ENCODE results near the gene LRSAM1.
A peak's percentile ranks its signal among the peaks of the same experiment; 100 is the strongest.

The LRSAM1 gene

GRCh38 chr9:127528422-127529251, 77.3 kb downstream of the LRSAM1 start:
- H3K27ac ChIP-seq (ENCODE audit: low read length) = peak overlapping the region; percentile 75
- H3K27me3 ChIP-seq (ENCODE audit: control insufficient read depth in 1 of 2, insufficient read depth in 2 of 2, low read length in 2 of 2) = no peaks in the 10 kb centered on the region
- peaks cover 23 to 32% of the 10 kb centered on the region in 2 donors for H3K36me3 ChIP-seq (ENCODE audit: control insufficient read depth in 2 of 2, insufficient read depth in 2 of 2, low read length in 2 of 2)
- peaks cover 0 to 7% of the 10 kb centered on the region in 2 donors for H3K9me3 ChIP-seq (ENCODE audit: control insufficient read depth in 2 of 2, low read length in 2 of 2)
- H3K4me3 ChIP-seq (ENCODE audit: low read length in 2 of 2) = peak overlapping the region in 1 of 2 donors; percentile 8
- peaks cover 24% of the 10 kb centered on the region for H3K4me1 ChIP-seq (ENCODE audit: control insufficient read depth, insufficient read depth, low read length)
- peak overlapping the region in 1 of 2 donors; percentile 29 for H3K9ac ChIP-seq (ENCODE audit: low read length in 2 of 2)

GRCh38 chr9:127529671-127530070, 78.4 kb downstream of the LRSAM1 start:
- Histone ChIP-seq H3K9ac (ENCODE audit: low read length in 2 of 2) (no peak overlapping the region), H3K36me3 (ENCODE audit: control insufficient read depth in 2 of 2, insufficient read depth in 2 of 2, low read length in 2 of 2) (peaks cover 13 to 23% of the 10 kb centered on the region in 2 donors), H3K27ac (ENCODE audit: low read length) (peak overlapping the region; percentile 75)

GRCh38 chr9:127530206-127530941, 79.1 kb downstream of the LRSAM1 start:
- Histone ChIP-seq H3K9me3 (ENCODE audit: control insufficient read depth in 2 of 2, low read length in 2 of 2) (peaks cover 0 to 5% of the 10 kb centered on the region in 2 donors), H3K9ac (ENCODE audit: low read length in 2 of 2) (no peak overlapping the region), H3K27ac (ENCODE audit: low read length) (peak overlapping the region; percentile 24), H3K27me3 (ENCODE audit: control insufficient read depth in 1 of 2, insufficient read depth in 2 of 2, low read length in 2 of 2) (no peaks in the 10 kb centered on the region), H3K4me1 (ENCODE audit: control insufficient read depth, insufficient read depth, low read length) (peaks cover 28% of the 10 kb centered on the region), H3K4me3 (ENCODE audit: low read length in 2 of 2) (no peak overlapping the region), H3K36me3 (ENCODE audit: control insufficient read depth in 2 of 2, insufficient read depth in 2 of 2, low read length in 2 of 2) (peaks cover 7 to 16% of the 10 kb centered on the region in 2 donors)

More at GRCh38 chr9:127529671-127530070, 78.4 kb downstream of the LRSAM1 start:
- H3K27me3 ChIP-seq (ENCODE audit: control insufficient read depth in 1 of 2, insufficient read depth in 2 of 2, low read length in 2 of 2) = no peaks in the 10 kb centered on the region
- H3K9me3 ChIP-seq (ENCODE audit: control insufficient read depth in 2 of 2, low read length in 2 of 2) = peaks cover 0 to 5% of the 10 kb centered on the region in 2 donors
- H3K4me3 ChIP-seq (ENCODE audit: low read length in 2 of 2) = no peak overlapping the region
- peaks cover 22% of the 10 kb centered on the region for H3K4me1 ChIP-seq (ENCODE audit: control insufficient read depth, insufficient read depth, low read length)

GRCh38 chr9:127531676-127532075, 80.4 kb downstream of the LRSAM1 start:
- Histone ChIP-seq H3K4me3 (ENCODE audit: low read length in 2 of 2) (no peak overlapping the region), H3K4me1 (ENCODE audit: control insufficient read depth, insufficient read depth, low read length) (peaks cover 41% of the 10 kb centered on the region), H3K9ac (ENCODE audit: low read length in 2 of 2) (no peak overlapping the region), H3K36me3 (ENCODE audit: control insufficient read depth in 2 of 2, insufficient read depth in 2 of 2, low read length in 2 of 2) (peaks cover 5 to 7% of the 10 kb centered on the region in 2 donors), H3K27ac (ENCODE audit: low read length) (no peak overlapping the region), H3K27me3 (ENCODE audit: control insufficient read depth in 1 of 2, insufficient read depth in 2 of 2, low read length in 2 of 2) (no peaks in the 10 kb centered on the region), H3K9me3 (ENCODE audit: control insufficient read depth in 2 of 2, low read length in 2 of 2) (no peaks in the 10 kb centered on the region)

- Histone ChIP-seq H3K9me3 (ENCODE audit: control insufficient read depth in 2 of 2, low read length in 2 of 2) (no peaks in the 10 kb centered on the region), H3K27ac (ENCODE audit: low read length) (no peak overlapping the region), H3K27me3 (ENCODE audit: control insufficient read depth in 1 of 2, insufficient read depth in 2 of 2, low read length in 2 of 2) (no peaks in the 10 kb centered on the region), H3K36me3 (ENCODE audit: control insufficient read depth in 2 of 2, insufficient read depth in 2 of 2, low read length in 2 of 2) (peaks cover 5 to 6% of the 10 kb centered on the region in 2 donors), H3K4me3 (ENCODE audit: low read length in 2 of 2) (no peak overlapping the region), H3K4me1 (ENCODE audit: control insufficient read depth, insufficient read depth, low read length) (peaks cover 43% of the 10 kb centered on the region), H3K9ac (ENCODE audit: low read length in 2 of 2) (no peak overlapping the region)
Measured at GRCh38 chr9:127534250-127534906, 83.1 kb downstream of the LRSAM1 start.

- H3K4me3 ChIP-seq (ENCODE audit: low read length in 2 of 2) = no peak overlapping the region
- no peaks in the 10 kb centered on the region for H3K9me3 ChIP-seq (ENCODE audit: control insufficient read depth in 2 of 2, low read length in 2 of 2)
- no peaks in the 10 kb centered on the region for H3K27me3 ChIP-seq (ENCODE audit: control insufficient read depth in 1 of 2, insufficient read depth in 2 of 2, low read length in 2 of 2)
- peaks cover 5 to 6% of the 10 kb centered on the region in 2 donors for H3K36me3 ChIP-seq (ENCODE audit: control insufficient read depth in 2 of 2, insufficient read depth in 2 of 2, low read length in 2 of 2)
- H3K9ac ChIP-seq (ENCODE audit: low read length in 2 of 2) = no peak overlapping the region
- peaks cover 48% of the 10 kb centered on the region for H3K4me1 ChIP-seq (ENCODE audit: control insufficient read depth, insufficient read depth, low read length)
- peak overlapping the region; percentile 31 for H3K27ac ChIP-seq (ENCODE audit: low read length)
Measured at GRCh38 chr9:127534931-127535330, 83.6 kb downstream of the LRSAM1 start.

- H3K9ac ChIP-seq (ENCODE audit: low read length in 2 of 2) = no peak overlapping the region
- H3K36me3 ChIP-seq (ENCODE audit: control insufficient read depth in 2 of 2, insufficient read depth in 2 of 2, low read length in 2 of 2) = peaks cover 3 to 5% of the 10 kb centered on the region in 2 donors
- H3K4me1 ChIP-seq (ENCODE audit: control insufficient read depth, insufficient read depth, low read length) = peaks cover 52% of the 10 kb centered on the region
Measured at GRCh38 chr9:127535396-127535795, 84.1 kb downstream of the LRSAM1 start.

GRCh38 chr9:127535834-127536233, 84.5 kb downstream of the LRSAM1 start:
- Histone ChIP-seq H3K9ac (ENCODE audit: low read length in 2 of 2) (no peak overlapping the region), H3K9me3 (ENCODE audit: control insufficient read depth in 2 of 2, low read length in 2 of 2) (no peaks in the 10 kb centered on the region), H3K36me3 (ENCODE audit: control insufficient read depth in 2 of 2, insufficient read depth in 2 of 2, low read length in 2 of 2) (peaks cover 0 to under 1% of the 10 kb centered on the region in 2 donors), H3K27me3 (ENCODE audit: control insufficient read depth in 1 of 2, insufficient read depth in 2 of 2, low read length in 2 of 2) (no peaks in the 10 kb centered on the region), H3K4me1 (ENCODE audit: control insufficient read depth, insufficient read depth, low read length) (peaks cover 57% of the 10 kb centered on the region), H3K27ac (ENCODE audit: low read length) (peak overlapping the region; percentile 75), H3K4me3 (ENCODE audit: low read length in 2 of 2) (no peak overlapping the region)

More at GRCh38 chr9:127535396-127535795, 84.1 kb downstream of the LRSAM1 start:
- H3K4me3 ChIP-seq (ENCODE audit: low read length in 2 of 2) = no peak overlapping the region
- H3K27ac ChIP-seq (ENCODE audit: low read length) = peak overlapping the region; percentile 31
- no peaks in the 10 kb centered on the region for H3K27me3 ChIP-seq (ENCODE audit: control insufficient read depth in 1 of 2, insufficient read depth in 2 of 2, low read length in 2 of 2)
- H3K9me3 ChIP-seq (ENCODE audit: control insufficient read depth in 2 of 2, low read length in 2 of 2) = no peaks in the 10 kb centered on the region

- H3K4me1 ChIP-seq (ENCODE audit: control insufficient read depth, insufficient read depth, low read length) = peaks cover 63% of the 10 kb centered on the region
- H3K36me3 ChIP-seq (ENCODE audit: control insufficient read depth in 2 of 2, insufficient read depth in 2 of 2, low read length in 2 of 2) = no peaks in the 10 kb centered on the region
- no peaks in the 10 kb centered on the region for H3K9me3 ChIP-seq (ENCODE audit: control insufficient read depth in 2 of 2, low read length in 2 of 2)
- no peaks in the 10 kb centered on the region for H3K27me3 ChIP-seq (ENCODE audit: control insufficient read depth in 1 of 2, insufficient read depth in 2 of 2, low read length in 2 of 2)
- H3K9ac ChIP-seq (ENCODE audit: low read length in 2 of 2) = no peak overlapping the region
- no peak overlapping the region for H3K4me3 ChIP-seq (ENCODE audit: low read length in 2 of 2)
- peak overlapping the region; percentile 75 for H3K27ac ChIP-seq (ENCODE audit: low read length)
Measured at GRCh38 chr9:127536499-127536898, 85.2 kb downstream of the LRSAM1 start.

- H3K27ac ChIP-seq (ENCODE audit: low read length) = peak overlapping the region; percentile 75
- H3K4me1 ChIP-seq (ENCODE audit: control insufficient read depth, insufficient read depth, low read length) = peaks cover 68% of the 10 kb centered on the region
- no peak overlapping the region for H3K4me3 ChIP-seq (ENCODE audit: low read length in 2 of 2)
- H3K27me3 ChIP-seq (ENCODE audit: control insufficient read depth in 1 of 2, insufficient read depth in 2 of 2, low read length in 2 of 2) = no peaks in the 10 kb centered on the region
- peak overlapping the region in 1 of 2 donors; percentile 45 for H3K9ac ChIP-seq (ENCODE audit: low read length in 2 of 2)
- H3K36me3 ChIP-seq (ENCODE audit: control insufficient read depth in 2 of 2, insufficient read depth in 2 of 2, low read length in 2 of 2) = no peaks in the 10 kb centered on the region
- no peaks in the 10 kb centered on the region for H3K9me3 ChIP-seq (ENCODE audit: control insufficient read depth in 2 of 2, low read length in 2 of 2)
Measured at GRCh38 chr9:127537014-127537413, 85.7 kb downstream of the LRSAM1 start.
